Activated CD8-positive, alpha-beta memory T cell treated with anti-CD3 and anti-CD28 coated beads, Interleukin-2, amount 50 U/mL, for 4 hours (primary cell): Measurements from ENCODE around the gene MICOS13.
"Not testable (repeated sequence)": the region's sequence is repeated elsewhere in the genome, so short reads cannot be mapped to it uniquely, and the experiment has no call there.

Source experiments
- DNase-seq: peaks from one replicate; pipeline ENCODE4 v3.0.0-alpha.2; 2020

The MICOS13 gene, protein sequence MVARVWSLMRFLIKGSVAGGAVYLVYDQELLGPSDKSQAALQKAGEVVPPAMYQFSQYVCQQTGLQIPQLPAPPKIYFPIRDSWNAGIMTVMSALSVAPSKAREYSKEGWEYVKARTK

DNA sequence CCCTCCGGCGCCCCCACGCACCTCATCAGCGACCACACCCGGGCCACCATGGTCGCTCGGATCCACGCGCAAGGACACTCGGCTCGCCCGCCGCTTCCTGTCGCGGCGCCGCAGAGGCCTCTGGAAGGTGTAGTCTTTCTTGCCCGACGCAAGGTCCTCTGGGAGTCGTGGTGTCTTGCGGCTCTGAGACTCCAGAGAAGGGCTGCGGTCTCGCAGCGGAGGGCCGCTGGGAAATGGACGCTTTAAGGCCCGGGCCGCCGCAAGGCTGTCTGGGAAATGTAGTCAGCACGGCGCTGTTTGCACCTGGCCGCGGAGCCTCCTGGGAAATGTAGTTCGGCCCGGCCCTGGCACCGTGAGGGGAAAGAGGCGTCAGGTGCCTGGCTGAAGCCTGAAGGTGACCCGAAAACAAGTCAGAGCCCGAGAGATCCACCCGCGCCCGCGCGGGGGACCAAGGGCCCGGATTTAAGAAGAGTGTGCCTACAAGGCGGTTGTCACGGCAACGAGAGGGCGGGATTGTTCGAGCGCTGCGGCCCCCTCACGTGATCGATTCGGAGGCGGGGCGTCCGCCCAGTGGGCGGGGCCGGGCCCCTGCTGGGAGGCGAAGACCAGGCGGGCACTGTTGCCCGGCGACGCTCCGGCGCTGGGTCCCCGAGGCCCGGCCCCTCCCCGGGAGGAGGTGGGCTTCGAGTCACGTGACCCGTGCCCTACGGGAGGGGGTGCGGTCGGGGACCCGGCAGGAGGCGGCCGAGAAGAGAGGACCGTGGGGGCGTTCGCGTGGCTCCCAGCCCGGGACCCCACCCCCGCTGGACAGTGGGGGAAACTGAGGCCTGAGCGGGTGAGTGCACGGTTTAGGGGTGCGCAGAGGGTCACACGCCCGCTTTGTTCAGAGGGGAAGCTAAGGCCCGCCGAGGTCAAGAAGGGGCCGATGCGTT, at the start of gene MICOS13, which contains the start of gene HSD11B1L:
TSS of gene MICOS13 (minus strand) at position 80 of the 932 bp plus-strand sequence. CDS start at position 50, 30 bp downstream.
TSS of gene HSD11B1L (plus strand) at position 591 of the 932 bp plus-strand sequence. CDS start 3,806 bp downstream, outside the sequence.
- DNase-seq, result peak; percentile 97

DNA sequence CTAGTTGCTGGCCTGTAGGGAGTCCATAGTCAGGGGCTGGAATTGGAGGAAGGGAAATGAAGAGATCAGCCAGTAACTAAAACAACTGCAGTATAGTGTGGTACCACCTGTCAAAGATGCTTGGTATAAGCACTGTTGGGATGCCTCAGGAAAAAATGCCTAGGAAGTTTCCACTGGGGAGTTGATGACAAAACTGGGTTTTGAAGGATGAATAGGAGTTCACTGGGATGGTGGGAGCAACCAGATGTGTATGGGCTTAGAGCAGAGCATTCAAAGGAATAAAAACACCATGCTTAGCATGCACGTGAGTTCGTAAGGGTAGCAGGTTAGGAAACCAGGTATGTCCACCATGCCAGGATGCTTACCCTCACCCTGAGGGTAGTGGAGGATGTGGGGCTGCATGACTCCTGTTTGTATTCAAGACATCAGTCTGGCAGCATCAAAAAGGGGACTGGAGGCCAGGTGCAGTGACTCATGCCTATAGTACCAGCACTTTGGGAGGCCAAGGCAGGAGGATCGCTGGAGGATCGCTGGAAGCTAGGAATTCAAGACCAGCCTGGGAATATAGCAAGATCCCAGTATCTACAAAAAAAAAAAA, 47.2 kb upstream of the MICOS13 start:
- DNase-seq, result no peak

DNA sequence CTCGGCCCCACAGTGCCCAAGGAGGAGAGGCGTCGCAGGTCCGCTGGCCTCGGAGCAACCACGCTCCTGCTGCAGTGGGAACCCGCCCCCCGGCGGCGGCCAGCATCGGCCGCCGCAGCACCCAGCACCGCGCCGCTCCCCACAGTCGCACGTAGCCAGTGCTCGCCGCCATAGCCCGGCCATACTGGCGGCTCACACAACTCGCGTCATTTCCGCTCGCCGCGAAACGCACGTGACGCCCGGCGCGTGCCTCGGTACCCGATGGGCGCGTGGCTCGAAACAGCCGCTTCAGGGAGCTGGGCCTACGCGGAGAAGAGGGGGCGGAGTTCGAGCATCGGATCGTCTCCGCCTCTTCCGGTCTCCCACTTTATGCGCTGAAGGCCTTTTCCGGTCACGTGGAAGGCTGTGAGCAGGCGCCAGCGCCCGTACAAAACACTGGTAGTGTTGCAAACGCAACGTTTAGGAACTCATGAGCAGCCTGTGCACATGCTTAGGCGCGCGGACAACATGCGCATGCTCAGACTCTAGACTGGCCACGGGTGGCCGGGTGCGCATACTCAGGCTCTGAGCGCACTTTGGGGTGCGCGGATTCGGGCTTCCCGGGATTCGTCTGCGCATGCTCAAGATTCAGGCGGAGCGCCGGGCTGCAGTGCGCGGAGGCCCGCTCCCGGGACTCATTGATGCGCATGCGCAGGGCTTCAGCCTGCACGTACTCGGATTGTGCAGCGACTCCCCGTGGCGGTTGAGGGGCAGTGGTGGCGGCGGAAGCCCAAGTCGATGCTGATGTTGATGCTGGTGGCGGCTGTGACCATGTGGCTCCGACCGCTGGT, 39.9 kb upstream of the MICOS13 start, which contains the start of the genes CATSPERD and LONP1:
TSS of gene CATSPERD (plus strand) at position 677 of the 830 bp plus-strand sequence. CDS start at position 778, 101 bp downstream.
TSS of gene LONP1 (minus strand) at position 186 of the 830 bp plus-strand sequence. CDS start at position 172, 14 bp downstream.
- DNase-seq, result peak; percentile 98

DNA sequence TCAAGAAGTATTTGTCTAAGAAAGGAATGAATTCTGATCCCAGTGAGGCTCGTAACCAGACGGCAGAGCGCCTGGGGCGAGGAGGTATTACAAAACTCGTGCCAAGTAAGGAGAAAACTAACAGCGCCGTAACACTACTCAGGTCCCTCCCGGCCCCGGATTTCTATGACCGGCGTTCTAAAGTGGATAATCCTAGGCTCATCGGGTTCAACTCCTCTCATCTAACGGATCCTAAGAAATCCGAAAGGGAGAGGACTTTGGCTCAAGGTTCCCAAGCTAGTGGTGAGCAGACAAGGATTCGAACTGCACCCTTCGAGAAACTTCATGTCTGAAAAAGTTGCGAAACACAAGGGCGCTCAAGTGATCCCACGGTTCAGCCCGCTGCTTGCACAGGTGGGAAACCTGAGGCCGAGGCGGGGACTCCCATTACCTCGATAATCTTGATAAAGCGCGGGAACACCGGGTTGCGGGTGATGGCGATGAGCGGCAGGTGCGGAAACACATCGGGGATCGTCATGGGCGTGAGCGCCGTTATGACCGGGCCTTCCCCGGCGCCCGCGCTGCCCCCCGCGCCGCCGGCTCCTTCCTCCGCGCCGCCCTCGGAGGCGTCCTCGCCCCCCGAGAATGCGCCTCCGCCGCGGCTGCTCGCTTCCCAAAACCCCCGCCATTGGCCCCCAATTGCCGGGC, 39.1 kb upstream of the MICOS13 start:
- no peak for DNase-seq

DNA sequence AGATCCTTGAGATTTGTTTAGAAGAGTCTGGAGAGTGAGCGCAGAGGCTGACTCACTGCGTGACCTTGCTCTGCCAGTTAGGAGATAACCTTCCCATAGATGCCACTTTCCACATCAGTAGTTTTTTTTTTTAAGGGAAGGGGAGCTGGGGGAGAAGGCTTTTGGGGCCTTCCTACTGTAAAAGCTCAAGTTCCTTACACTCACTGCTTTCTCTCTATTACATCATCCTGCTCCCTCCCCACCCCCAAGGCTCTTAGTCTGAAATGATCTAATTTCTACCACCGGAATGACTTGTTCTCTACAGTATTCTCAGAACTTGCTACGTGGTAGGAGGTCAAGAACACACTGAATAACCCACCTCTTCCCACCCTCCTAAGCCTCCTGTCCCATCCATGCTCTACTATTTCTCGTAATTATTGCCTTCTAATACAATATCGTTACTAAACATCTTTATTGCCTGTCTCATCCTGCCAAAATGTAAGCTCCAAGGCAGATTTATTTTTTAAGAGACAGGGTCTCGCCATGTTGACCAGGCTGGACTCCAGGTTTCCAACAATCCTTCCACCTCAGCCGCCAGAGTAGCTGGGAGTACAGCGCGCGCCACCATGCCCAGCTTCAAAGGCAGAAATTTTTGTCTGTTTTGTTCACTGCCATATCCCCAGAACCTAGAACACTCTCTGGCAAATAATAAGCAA, 38.4 kb upstream of the MICOS13 start:
- DNase-seq, result peak; percentile 41

DNA sequence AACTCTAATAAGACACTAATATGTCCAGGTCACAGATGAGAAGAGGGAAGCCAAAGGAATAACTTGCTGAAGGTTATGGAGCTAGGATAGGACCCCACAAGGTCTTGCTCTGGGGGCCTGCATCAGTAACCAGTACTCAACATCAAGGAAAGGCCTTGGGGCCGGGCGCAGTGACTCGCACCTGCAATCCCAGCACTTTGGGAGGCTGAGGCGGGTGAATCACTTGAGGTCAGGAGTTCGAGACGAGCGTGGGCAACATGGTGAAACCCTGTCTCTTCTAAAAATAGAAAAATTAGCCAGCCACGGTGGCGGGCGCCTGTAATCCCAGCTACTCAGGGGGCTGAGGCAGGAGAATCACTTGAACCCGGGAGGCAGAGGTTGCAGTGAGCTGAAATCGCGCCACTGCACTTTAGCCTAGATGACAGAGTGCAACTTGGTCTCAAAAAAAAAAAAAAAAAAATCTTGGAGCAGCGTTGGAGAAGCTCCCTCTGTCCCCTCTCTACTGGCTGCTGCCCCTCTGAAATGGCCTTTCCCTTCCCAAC, 37.8 kb upstream of the MICOS13 start:
- DNase-seq, result peak; percentile 47

DNA sequence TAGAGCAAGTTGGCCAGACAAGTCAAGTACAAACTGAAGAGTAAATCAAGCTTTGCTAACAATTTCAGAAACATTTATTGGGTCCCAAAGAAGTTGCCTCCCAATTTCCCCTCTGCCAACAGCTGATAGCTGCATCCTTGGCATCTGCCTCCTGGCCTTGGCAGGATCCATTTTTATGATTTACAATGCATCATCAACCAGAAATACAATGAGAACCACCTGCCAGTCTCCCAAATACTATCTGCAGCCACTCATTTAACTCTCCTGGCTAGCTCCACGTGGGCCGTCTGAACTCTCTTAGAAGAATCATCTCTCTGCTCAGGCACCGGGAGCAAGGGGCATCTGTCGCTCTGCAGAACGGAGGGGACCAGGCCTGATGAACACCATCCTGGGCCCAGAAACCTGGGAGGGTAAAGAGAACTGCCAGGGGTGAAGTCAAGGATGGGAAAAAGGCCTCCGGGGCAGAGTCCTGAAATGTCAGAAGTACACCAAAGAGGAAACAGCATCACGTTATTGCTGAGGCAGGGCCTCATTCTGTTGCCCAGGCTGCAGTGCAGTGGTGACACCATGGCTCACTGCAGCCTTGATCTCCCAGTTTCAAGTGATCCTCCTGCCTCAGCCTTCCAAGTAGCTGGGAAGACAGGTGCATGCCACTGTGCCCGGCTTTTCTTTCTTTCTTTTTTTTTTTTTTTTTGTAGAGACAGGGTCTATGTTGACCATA, 37.1 kb upstream of the MICOS13 start:
- DNase-seq, result no peak

DNA sequence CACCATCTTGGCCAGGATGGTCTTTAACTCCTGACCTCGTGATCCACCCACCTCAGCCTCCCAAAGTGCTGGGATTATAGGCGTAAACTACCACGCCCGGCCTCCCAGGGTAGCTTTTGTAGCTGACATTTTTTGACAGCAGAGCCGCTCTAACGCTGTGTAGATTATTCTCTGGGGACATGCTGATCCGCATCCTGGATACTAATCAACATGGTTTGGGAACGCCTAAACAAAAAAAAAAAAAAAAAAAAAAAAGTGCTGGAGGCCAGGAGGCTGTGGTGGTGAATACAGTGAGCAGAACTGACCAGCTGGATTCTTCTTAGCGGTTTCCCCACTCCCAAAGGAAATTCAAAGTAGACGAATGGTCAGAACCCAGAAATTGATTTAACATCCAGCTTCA, 34.5 kb upstream of the MICOS13 start:
- DNase-seq, result no peak

DNA sequence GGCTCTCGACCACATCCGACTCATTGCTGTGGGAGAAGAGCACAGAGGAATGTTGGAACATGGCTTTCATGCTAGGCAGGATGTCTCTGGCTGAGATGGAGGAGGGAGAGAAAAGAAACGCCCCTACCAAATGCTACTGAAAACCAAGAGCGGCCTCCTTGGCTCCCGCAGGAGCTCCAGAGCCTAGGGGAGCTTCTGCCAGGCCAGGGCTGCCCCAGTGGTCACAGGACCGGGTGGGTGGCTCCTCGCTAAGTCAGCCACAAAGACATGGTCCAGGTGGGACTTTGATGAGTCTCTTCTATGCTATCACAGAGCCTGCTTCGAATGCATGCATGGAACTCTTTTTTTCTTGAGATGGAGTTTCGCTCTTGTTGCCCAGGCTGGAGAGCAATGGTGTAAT, 32.9 kb upstream of the MICOS13 start:
- no peak for DNase-seq

DNA sequence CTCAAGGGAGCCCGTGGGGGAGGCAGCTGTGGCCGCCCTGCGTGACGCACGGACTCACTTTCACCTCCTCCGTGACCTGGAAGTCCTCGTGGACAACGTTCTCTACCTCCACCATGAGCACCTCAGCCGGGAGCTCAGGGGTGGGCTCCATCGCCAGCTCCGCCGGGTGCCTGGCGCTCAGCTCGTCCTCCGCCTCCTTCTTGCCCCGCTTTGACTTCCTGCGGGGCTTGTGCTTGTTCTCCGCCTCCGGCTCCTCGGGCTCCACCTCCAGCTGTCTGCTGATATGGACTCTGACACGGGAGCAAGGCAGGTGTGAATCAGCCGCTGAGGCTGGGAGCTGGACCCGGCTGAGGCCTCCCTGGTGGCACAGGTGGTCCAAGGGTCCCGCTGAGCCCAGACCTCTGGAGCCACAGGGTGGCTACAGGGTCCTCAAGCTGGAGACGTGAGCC, 31.4 kb upstream of the MICOS13 start:
- DNase-seq, result no peak

DNA sequence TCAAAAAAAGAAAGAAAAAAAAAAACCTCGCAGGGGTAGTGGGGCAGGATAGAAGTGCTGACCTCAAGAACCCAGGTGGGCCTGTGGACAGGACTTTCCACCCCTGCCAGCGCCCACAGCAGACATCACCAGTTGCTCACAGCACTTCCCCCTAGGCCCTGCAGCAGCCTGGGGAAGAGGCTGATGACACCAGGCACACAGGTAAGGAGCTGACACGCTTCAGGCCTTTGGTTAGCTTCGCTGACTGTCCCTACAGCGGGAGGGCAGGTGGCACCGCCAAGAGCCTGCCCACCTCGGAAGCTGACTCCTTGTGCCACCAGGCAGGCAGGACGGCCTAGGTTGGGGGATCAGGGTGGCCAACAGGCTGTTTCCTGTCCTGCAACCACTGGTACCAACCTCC, 30.7 kb upstream of the MICOS13 start:
- no peak for DNase-seq

DNA sequence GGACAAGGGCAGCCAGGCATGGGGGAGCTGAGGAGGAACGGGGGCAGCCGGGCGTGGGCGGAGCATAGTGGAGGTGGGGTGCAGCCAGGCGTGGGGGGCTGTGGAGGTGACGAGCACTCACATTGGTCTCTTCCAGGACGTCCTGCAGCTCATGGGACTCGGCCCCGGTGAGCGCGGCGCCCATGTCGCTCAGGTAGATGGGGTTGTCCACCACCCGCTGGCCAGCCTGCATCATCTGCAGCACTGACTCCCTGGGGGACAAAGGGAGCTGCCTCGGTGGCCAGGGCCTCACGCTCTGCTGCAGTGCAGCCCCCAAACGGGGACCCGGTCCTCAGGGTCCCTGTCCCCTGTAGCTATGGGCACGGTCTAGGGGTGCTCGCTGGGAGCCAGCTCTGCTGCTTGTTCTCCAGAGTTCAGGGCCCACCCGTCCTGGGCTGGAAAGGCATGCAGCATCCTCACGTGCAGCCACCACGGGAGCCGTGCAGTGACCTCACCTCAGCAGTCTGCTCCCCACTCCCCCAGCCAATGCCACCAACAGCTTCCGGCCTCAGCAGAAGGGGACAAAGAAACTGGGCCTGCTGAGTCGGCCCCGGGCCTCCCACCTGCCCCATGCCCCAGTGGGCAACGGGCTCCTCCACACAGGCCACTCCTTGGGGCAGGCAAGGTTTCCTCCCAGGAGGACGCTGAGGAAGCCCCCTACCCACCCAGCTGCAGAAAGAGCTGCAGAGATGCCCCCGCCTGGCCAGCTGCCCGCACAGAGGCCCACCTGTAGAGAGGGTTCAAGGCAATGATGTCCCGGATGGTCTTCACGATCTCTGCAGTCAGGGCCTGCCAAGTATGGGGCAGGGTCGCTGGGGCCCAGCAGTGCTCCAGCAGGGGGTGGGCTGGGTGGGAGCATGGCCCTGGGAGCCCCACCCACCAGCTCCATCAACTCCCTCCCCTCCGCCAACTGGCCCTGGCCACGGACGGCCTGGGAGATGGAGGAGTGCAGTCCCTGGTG, 27.6 kb upstream of the MICOS13 start:
- DNase-seq, result no peak

DNA sequence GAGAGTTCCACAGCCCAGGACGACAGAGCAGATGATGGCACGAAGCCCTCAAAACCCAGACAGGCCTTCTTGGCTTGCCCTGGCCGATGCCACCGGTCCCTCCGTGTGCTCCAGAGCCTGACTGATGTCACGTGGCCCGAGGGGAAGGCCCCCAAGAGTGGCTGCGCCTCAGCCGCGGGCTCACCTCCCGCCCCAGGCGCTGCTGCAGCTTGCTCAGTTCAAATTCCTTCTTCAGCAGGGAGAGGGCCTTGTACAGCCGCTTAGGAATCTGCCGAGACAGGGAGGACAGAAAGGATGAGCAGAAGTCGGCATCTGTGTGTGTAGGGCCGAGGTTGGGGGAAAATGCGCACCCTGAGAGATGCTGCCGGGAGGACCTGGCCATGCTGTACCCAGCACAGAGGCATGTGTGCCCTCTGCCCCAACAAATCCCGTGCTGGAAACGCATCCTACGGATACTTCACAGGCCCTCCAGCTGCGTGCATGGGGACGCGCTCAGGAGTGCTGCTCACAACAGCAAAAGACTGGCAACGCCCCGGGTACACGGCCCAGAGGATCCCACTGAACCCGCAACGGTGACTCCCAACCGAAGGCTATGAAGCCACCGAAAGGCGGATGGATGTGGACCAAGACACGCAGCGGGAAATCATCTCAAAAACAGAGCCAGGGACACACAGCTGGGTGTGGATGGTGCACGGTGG, 26.7 kb upstream of the MICOS13 start:
- no peak for DNase-seq

DNA sequence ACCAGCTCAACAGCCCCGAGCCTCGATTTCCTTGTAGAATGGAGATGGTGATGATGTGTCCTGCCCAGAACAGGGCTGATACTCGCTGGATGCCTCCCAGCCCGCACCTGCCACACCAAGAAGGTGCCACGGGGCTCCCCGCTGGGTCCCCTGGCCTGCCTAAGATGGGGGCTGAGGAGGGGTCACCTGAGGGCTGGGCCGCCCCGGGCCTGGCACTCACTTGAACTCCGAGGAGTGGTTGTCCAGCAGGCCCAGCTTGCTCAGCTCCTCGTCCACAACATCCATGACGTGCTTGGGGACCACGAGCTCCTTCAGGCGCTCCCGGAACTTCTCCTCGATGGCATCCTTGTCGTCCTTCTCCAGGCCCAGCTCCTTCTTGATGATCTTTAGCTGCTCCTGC, 25.2 kb upstream of the MICOS13 start:
- no peak for DNase-seq

DNA sequence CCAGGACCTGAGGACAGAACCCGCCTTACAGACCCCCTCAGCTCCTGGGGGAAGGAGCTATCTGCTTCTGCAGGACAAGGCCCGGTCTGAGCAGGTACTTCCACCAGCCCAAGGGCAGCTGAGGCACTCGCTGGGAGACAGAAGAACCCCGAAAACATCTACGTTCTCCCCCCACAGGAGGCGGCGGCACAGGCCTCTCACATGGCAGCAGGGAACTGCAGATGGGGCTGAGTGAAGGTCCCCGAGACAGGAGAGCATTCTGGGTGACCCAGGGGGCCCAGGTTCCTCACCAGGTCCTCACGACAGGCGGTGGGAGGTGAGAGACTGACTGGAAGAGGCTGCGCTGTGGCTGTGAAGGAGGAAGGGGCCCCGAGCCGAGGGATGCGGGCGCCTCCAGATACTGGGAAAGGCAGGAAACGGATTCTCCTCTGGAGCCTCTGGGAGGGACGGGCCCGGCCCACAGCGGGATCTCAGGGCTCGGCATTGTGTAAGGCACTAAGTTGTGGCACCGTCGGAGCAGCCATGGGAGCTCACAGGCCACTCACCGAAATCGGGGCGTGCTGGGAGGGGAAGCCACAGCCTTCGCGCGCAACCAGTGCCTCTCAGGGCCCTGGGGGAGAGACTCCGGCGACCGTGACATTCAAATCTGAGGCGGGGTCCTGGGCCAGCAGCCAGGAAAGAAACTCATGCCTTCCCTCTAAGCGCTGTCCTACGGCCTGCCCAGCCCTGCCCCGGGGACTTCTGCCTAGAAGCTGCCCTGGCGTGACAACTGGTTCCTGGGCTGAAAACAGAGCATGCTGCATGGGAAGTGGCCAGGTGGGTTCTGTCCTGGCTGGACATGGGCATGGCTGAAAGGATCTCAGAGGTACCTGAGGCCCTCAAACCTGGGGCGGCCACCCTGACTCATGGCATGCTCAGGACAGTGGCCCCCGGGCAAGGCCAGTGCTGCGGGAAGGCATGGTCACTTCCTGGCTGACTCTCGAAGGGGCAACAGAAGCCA, 23.8 kb upstream of the MICOS13 start:
- DNase-seq, result no peak

DNA sequence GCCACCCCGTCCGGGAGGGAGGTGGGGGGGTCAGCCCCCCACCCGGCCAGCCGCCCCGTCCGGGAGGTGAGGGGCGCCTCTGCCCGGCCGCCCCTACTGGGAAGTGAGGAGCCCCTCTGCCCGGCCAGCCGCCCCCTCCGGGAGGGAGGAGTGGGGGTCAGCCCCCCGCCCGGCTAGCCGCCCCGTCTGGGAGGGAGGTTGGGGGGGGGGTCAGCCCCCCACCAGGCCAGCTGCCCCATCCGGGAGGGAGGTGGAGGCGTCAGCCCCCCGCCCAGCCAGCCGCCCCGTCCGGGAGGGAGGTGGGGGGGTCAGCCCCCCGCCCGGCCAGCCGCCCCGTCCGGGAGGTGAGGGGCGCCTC, 21.7 kb upstream of the MICOS13 start:
- not testable (repeated sequence) for DNase-seq

DNA sequence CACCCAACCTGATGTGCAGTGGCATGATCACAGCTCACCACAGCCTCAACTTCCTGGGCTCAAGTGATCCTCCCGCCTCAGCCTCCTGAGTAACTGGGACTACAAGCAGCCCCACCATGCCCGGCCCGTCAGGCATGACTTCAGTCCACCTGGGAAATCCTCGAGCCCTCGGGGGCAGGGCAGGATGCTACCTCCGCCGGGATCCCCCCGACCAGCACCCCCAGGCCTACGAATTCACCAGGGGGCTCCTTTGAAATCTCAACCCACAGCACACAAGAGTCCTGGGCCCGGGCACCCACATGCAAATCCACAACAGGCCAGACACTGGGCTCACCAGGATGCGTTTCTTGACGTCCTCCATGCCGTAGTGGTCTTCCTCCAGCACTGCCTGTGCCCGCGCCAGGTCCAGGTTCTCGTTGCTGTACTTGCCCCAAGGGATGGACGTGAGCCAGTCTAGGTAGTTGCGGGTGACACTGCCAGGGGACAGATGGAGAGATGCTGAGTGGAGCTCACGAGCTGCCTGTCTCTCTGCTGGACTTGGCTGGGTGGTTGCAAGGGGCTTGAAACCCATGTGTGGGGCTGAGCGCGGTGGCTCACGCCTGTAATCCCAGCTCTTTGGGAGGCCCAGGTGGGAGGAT, 20.3 kb upstream of the MICOS13 start:
- no peak for DNase-seq
